Mesendoderm (in vitro differentiated cells): ENCODE data around the gene FCRL4.
A peak's percentile ranks its signal among the peaks of the same experiment; 100 is the strongest.

Source experiments
- DNase-seq: peaks from one replicate; pipeline ENCODE4 v3.0.0; 2013
- H2AK5ac ChIP-seq: 2 replicates; pipeline ENCODE4 v1.6.1; 2013; ENCODE audit warnings: low read length, inconsistent platforms
- H2BK120ac ChIP-seq: 2 replicates; pipeline ENCODE4 v1.6.1; 2013; ENCODE audit warnings: low read depth, mild to moderate bottlenecking, low read length, moderate library complexity, mixed read lengths
- H2BK15ac ChIP-seq: replicated peaks from 2 replicates; pipeline ENCODE4 v1.6.1; 2013; ENCODE audit warnings: low read depth, mild to moderate bottlenecking, moderate library complexity
- H2BK5ac ChIP-seq: 2 replicates; pipeline ENCODE4 v1.6.1; 2013; ENCODE audit warnings: low read length, inconsistent platforms
- H3K18ac ChIP-seq: 2 replicates; pipeline ENCODE4 v1.6.1; 2013; ENCODE audit warnings: mild to moderate bottlenecking, low read length, mixed read lengths
- H3K23ac ChIP-seq: one replicate; pipeline ENCODE4 v1.6.1; 2013; ENCODE audit warnings: low read length
- H3K27ac ChIP-seq: 2 replicates; pipeline ENCODE4 v1.5.1; 2013; ENCODE audit warnings: low read depth, mild to moderate bottlenecking, inconsistent platforms, low read length, moderate library complexity
- H3K27me3 ChIP-seq: 2 replicates; pipeline ENCODE4 v1.6.1; 2013; ENCODE audit warnings: low read length, control low read depth, mild to moderate bottlenecking, inconsistent platforms; ENCODE audit not compliant: insufficient read depth, poor library complexity
- H3K36me3 ChIP-seq: 2 replicates; pipeline ENCODE4 v1.6.1; 2013; ENCODE audit warnings: low read length, inconsistent platforms; ENCODE audit not compliant: control insufficient read depth, insufficient read depth
- H3K4ac ChIP-seq: one replicate; pipeline ENCODE4 v1.6.1; 2013; ENCODE audit warnings: low read depth, mild to moderate bottlenecking, low read length, moderate library complexity
- H3K4me1 ChIP-seq: 2 replicates; pipeline ENCODE4 v1.6.1; 2013; ENCODE audit warnings: low read depth, low read length, inconsistent platforms; ENCODE audit not compliant: control insufficient read depth
- H3K4me2 ChIP-seq: 2 replicates; pipeline ENCODE4 v1.6.1; 2013; ENCODE audit warnings: low read length
- H3K4me3 ChIP-seq: 2 replicates; pipeline ENCODE4 v1.5.1; 2013; ENCODE audit warnings: mild to moderate bottlenecking, low read length
- H3K56ac ChIP-seq: one replicate; pipeline ENCODE4 v1.6.1; 2013; ENCODE audit warnings: low read length
- H3K79me1 ChIP-seq: 2 replicates; pipeline ENCODE4 v1.6.1; 2013; ENCODE audit warnings: low read length, inconsistent platforms
- H3K79me2 ChIP-seq: 2 replicates; pipeline ENCODE4 v1.6.1; 2013; ENCODE audit warnings: mild to moderate bottlenecking, low read length; ENCODE audit not compliant: control insufficient read depth, insufficient read depth
- H3K9ac ChIP-seq: 2 replicates; pipeline ENCODE4 v1.6.1; 2013; ENCODE audit warnings: low read length, inconsistent platforms
- H4K5ac ChIP-seq: one replicate; pipeline ENCODE4 v1.6.1; 2013; ENCODE audit warnings: low read length
- H4K8ac ChIP-seq: one replicate; pipeline ENCODE4 v1.6.1; 2013; ENCODE audit warnings: low read depth, mild to moderate bottlenecking, control low read depth, low read length, moderate library complexity
- WGBS: extraction: QIAGEN DNeasy Blood & Tissue Kit; methylation state at CpG from one replicate; pipeline ENCODE4 v1.1.7; 2013; ENCODE audit warnings: low lambda C conversion rate, missing lambda C conversion rate; ENCODE audit not compliant: insufficient coverage; ENCODE audit errors: extremely low coverage; 5-methylcytosine and 5-hydroxymethylcytosine counted together

Gene FCRL4

GRCh38 chr1:157585984-157586383 lies 11.9 kb downstream of the FCRL4 start:
- no peak overlapping the region for H3K18ac ChIP-seq
- no CpG with 5 or more reads among the region's 4 CpGs for WGBS
- H2BK120ac ChIP-seq = no peak overlapping the region
- H2AK5ac ChIP-seq = no peak overlapping the region
- H3K23ac ChIP-seq = no peak overlapping the region
- H2BK5ac ChIP-seq = no peak overlapping the region
- no peaks in the 10 kb centered on the region for H3K79me1 ChIP-seq
- no peaks in the 10 kb centered on the region for H3K36me3 ChIP-seq
- no peak overlapping the region for H3K27ac ChIP-seq
- no peak overlapping the region for H4K8ac ChIP-seq
- H3K4ac ChIP-seq = no peak overlapping the region
- no peaks in the 10 kb centered on the region for H3K4me1 ChIP-seq
- H2BK15ac ChIP-seq = no peak overlapping the region
- H3K4me3 ChIP-seq = no peak overlapping the region
- no peak overlapping the region for H4K5ac ChIP-seq
- no peaks in the 10 kb centered on the region for H3K27me3 ChIP-seq
- no peak overlapping the region for H3K56ac ChIP-seq
- no peaks in the 10 kb centered on the region for H3K79me2 ChIP-seq
- H3K4me2 ChIP-seq = no peak overlapping the region
- no peak for DNase-seq
- no peak overlapping the region for H3K9ac ChIP-seq

DNA sequence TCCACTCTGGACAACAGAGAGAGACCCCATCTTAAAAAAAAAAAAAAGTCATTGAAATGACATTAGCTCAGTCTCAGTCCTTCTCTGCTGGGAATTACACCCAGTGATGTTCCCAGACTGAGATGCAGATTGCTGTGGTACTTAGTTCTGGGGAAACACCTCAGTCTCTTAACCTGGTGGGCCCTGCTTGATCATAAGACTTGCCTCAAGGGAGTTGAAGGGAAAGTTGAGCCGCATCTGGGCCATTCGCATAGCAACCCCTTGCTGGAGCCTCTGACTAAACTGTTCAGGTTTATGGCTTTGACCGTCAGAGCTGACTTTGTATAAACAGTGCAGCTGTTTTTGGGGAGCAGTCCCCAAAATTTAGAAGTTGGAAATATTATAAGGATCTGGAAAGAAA lies 13.4 kb downstream of the FCRL4 start:
- no peak overlapping the region for H3K18ac ChIP-seq
- H2BK15ac ChIP-seq = no peak overlapping the region
- DNase-seq = no peak
- no peak overlapping the region for H4K5ac ChIP-seq
- no peak overlapping the region for H3K27ac ChIP-seq
- H3K36me3 ChIP-seq = no peaks in the 10 kb centered on the region
- no peak overlapping the region for H3K4ac ChIP-seq
- H3K27me3 ChIP-seq = no peaks in the 10 kb centered on the region
- H3K9ac ChIP-seq = no peak overlapping the region
- H3K79me1 ChIP-seq = no peaks in the 10 kb centered on the region
- H3K4me2 ChIP-seq = no peak overlapping the region
- no peak overlapping the region for H4K8ac ChIP-seq
- H3K56ac ChIP-seq = no peak overlapping the region
- H2BK120ac ChIP-seq = no peak overlapping the region
- H2BK5ac ChIP-seq = no peak overlapping the region
- H3K23ac ChIP-seq = no peak overlapping the region
- no peak overlapping the region for H3K4me3 ChIP-seq
- H3K4me1 ChIP-seq = no peaks in the 10 kb centered on the region
- H3K79me2 ChIP-seq = no peaks in the 10 kb centered on the region
- WGBS = no CpG with 5 or more reads among the region's 3 CpGs
- no peak overlapping the region for H2AK5ac ChIP-seq

DNA sequence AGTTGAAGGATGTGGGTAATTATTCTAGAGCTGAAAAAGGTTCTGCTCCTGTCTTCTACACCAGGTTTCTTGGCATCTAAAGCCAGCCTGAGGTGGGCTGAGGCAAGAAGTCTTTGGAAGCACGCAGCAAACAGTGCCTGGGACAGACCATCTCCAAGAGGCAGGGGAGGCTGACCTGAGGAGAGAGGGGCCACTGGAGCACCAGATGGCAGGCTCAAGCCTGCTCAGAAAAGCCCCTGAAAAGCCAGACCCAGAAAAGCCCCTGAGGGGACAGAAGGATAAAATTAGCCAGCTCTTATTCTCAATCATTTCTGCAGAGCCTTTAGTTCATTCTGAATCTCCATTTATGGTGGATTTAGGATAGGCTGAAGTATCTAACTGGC lies 17.1 kb downstream of the FCRL4 start:
- Histone ChIP-seq H4K5ac (no peak overlapping the region), H3K18ac (no peak overlapping the region), H3K79me1 (no peaks in the 10 kb centered on the region), H2AK5ac (no peak overlapping the region), H3K4ac (no peak overlapping the region), H2BK5ac (no peak overlapping the region), H3K4me1 (no peaks in the 10 kb centered on the region), H4K8ac (no peak overlapping the region), H3K4me3 (no peak overlapping the region), H3K27ac (no peak overlapping the region), H3K4me2 (no peak overlapping the region), H2BK15ac (no peak overlapping the region), H3K79me2 (no peaks in the 10 kb centered on the region), H3K23ac (no peak overlapping the region), H2BK120ac (no peak overlapping the region), H3K36me3 (no peaks in the 10 kb centered on the region), H3K56ac (no peak overlapping the region), H3K27me3 (no peaks in the 10 kb centered on the region), H3K9ac (no peak overlapping the region)
- no peak for DNase-seq
- no CpG with 5 or more reads among the region's 1 CpG for WGBS

- H3K4me3 ChIP-seq = no peak overlapping the region
- no peak overlapping the region for H4K5ac ChIP-seq
- H3K36me3 ChIP-seq = no peaks in the 10 kb centered on the region
- no CpG with 5 or more reads among the region's 4 CpGs for WGBS
- no peak overlapping the region for H3K9ac ChIP-seq
- no peak overlapping the region for H3K23ac ChIP-seq
- no peak overlapping the region for H2BK120ac ChIP-seq
- H3K4me2 ChIP-seq = no peak overlapping the region
- H2AK5ac ChIP-seq = no peak overlapping the region
- no peak overlapping the region for H3K18ac ChIP-seq
- H3K79me1 ChIP-seq = no peaks in the 10 kb centered on the region
- H3K4ac ChIP-seq = no peak overlapping the region
- no peak overlapping the region for H4K8ac ChIP-seq
- H3K56ac ChIP-seq = no peak overlapping the region
- peak; percentile 85 for DNase-seq
- no peaks in the 10 kb centered on the region for H3K4me1 ChIP-seq
- no peaks in the 10 kb centered on the region for H3K27me3 ChIP-seq
- H2BK15ac ChIP-seq = no peak overlapping the region
- H2BK5ac ChIP-seq = no peak overlapping the region
- H3K79me2 ChIP-seq = no peaks in the 10 kb centered on the region
- H3K27ac ChIP-seq = no peak overlapping the region
Measured at GRCh38 chr1:157580179-157580827, 17.6 kb downstream of the FCRL4 start.

GRCh38 chr1:157577420-157577819 lies 20.5 kb downstream of the FCRL4 start:
- Histone ChIP-seq H2AK5ac (no peak overlapping the region), H3K36me3 (no peaks in the 10 kb centered on the region), H3K27me3 (no peaks in the 10 kb centered on the region), H4K5ac (no peak overlapping the region), H3K4me3 (no peak overlapping the region), H2BK120ac (no peak overlapping the region), H3K9ac (no peak overlapping the region), H3K4me1 (no peaks in the 10 kb centered on the region), H3K27ac (no peak overlapping the region), H2BK5ac (no peak overlapping the region), H3K4ac (no peak overlapping the region), H3K79me1 (no peaks in the 10 kb centered on the region), H3K79me2 (no peaks in the 10 kb centered on the region), H4K8ac (no peak overlapping the region), H3K4me2 (no peak overlapping the region), H3K23ac (no peak overlapping the region), H2BK15ac (no peak overlapping the region), H3K56ac (no peak overlapping the region), H3K18ac (no peak overlapping the region)
- no peak for DNase-seq
- WGBS = no CpG with 5 or more reads among the region's 3 CpGs

- Histone ChIP-seq H3K4me3 (no peak overlapping the region), H3K23ac (no peak overlapping the region), H3K27ac (no peak overlapping the region), H2AK5ac (no peak overlapping the region), H4K8ac (no peak overlapping the region), H2BK120ac (no peak overlapping the region), H2BK15ac (no peak overlapping the region), H3K9ac (no peak overlapping the region), H3K4ac (no peak overlapping the region), H3K27me3 (no peaks in the 10 kb centered on the region), H2BK5ac (no peak overlapping the region), H3K4me1 (no peaks in the 10 kb centered on the region), H3K79me1 (no peaks in the 10 kb centered on the region), H3K56ac (no peak overlapping the region), H3K79me2 (no peaks in the 10 kb centered on the region), H3K4me2 (no peak overlapping the region), H4K5ac (no peak overlapping the region), H3K36me3 (no peaks in the 10 kb centered on the region), H3K18ac (no peak overlapping the region)
- DNase-seq = no peak
- no CpG with 5 or more reads among the region's 2 CpGs for WGBS
Measured at GRCh38 chr1:157575744-157576143, 22.1 kb downstream of the FCRL4 start.
